Measurements from ENCODE around the gene GRM3. TPM values are rescaled to one million over a fixed set of nuclear protein-coding genes. Genes with fewer than 3 reads are reported as not detected.

GRM3 gene
- total RNA-seq, 4 donors from 2014 or later = not detected

GRCh38 chr7:86778271-86778670, 134.6 kb downstream of the GRM3 start:
- TF ChIP-seq POLR2A (IDR thresholded peaks at IDR 0.05; ENCODE audit: low read depth) (no peak), CTCF (IDR thresholded peaks at IDR 0.05) (no peak), POLR2AphosphoS5 (IDR thresholded peaks at IDR 0.05) (no peak), EP300 (IDR thresholded peaks at IDR 0.05) (no peak)
- H3K36me3 ChIP-seq = no peaks in the 10 kb centered on the region
- intact Hi-C loops (cut with DNase I) = no loop called here
- no peak overlapping the region for H3K27ac ChIP-seq (replicated peaks in 1 of 4)
- no peaks in the 10 kb centered on the region for H3K9me3 ChIP-seq
- no peak overlapping the region for H3K4me3 ChIP-seq
- DNase-seq (ENCODE audit: extremely low spot score) = no peak
- H3K4me1 ChIP-seq = no peaks in the 10 kb centered on the region
- no peaks in the 10 kb centered on the region for H3K27me3 ChIP-seq

- no peaks in the 10 kb centered on the region for H3K36me3 ChIP-seq
- H3K27me3 ChIP-seq = no peaks in the 10 kb centered on the region
- no peak overlapping the region for H3K27ac ChIP-seq (replicated peaks in 1 of 4)
- DNase-seq (ENCODE audit: extremely low spot score) = no peak
- WGBS = 40% methylated on average over 2 of the region's 2 CpGs
- TF ChIP-seq EP300 (IDR thresholded peaks at IDR 0.05) (no peak), CTCF (IDR thresholded peaks at IDR 0.05) (no peak), POLR2A (IDR thresholded peaks at IDR 0.05; ENCODE audit: low read depth) (no peak), POLR2AphosphoS5 (IDR thresholded peaks at IDR 0.05) (no peak)
- no peaks in the 10 kb centered on the region for H3K9me3 ChIP-seq
- H3K4me3 ChIP-seq = no peak overlapping the region
- no peaks in the 10 kb centered on the region for H3K4me1 ChIP-seq
- intact Hi-C loops (cut with DNase I) = no loop called here
Measured at GRCh38 chr7:86784765-86785164, 141.1 kb downstream of the GRM3 start.

- WGBS = 62% methylated on average over 3 of the region's 3 CpGs
- Histone ChIP-seq H3K27ac (replicated peaks in 1 of 4) (no peak overlapping the region), H3K9me3 (no peaks in the 10 kb centered on the region), H3K36me3 (no peaks in the 10 kb centered on the region), H3K4me3 (no peak overlapping the region), H3K4me1 (no peaks in the 10 kb centered on the region), H3K27me3 (no peaks in the 10 kb centered on the region)
- TF ChIP-seq CTCF (IDR thresholded peaks at IDR 0.05) (no peak), EP300 (IDR thresholded peaks at IDR 0.05) (no peak), POLR2A (IDR thresholded peaks at IDR 0.05; ENCODE audit: low read depth) (no peak), POLR2AphosphoS5 (IDR thresholded peaks at IDR 0.05) (no peak)
- intact Hi-C loops (cut with DNase I) = no loop called here
- no peak for DNase-seq (ENCODE audit: extremely low spot score)
Measured at GRCh38 chr7:86785641-86786040, 141.9 kb downstream of the GRM3 start.

GRCh38 chr7:86786376-86786775, 142.7 kb downstream of the GRM3 start:
- intact Hi-C loops (cut with DNase I) = no loop called here
- WGBS = 95% methylated on average over 23 of the region's 36 CpGs
- H3K9me3 ChIP-seq = no peaks in the 10 kb centered on the region
- H3K4me3 ChIP-seq = no peak overlapping the region
- no peaks in the 10 kb centered on the region for H3K36me3 ChIP-seq
- H3K4me1 ChIP-seq = no peaks in the 10 kb centered on the region
- no peak for DNase-seq (ENCODE audit: extremely low spot score)
- H3K27ac ChIP-seq (replicated peaks in 1 of 4) = no peak overlapping the region
- no peak for TF ChIP-seq POLR2AphosphoS5 (IDR thresholded peaks at IDR 0.05)
- no peak for TF ChIP-seq POLR2A (IDR thresholded peaks at IDR 0.05; ENCODE audit: low read depth)
- TF ChIP-seq CTCF (IDR thresholded peaks at IDR 0.05) = no peak
- no peak for TF ChIP-seq EP300 (IDR thresholded peaks at IDR 0.05)
- no peaks in the 10 kb centered on the region for H3K27me3 ChIP-seq

- H3K27ac ChIP-seq (replicated peaks in 1 of 4) = no peak overlapping the region
- no peaks in the 10 kb centered on the region for H3K27me3 ChIP-seq
- no peak for TF ChIP-seq CTCF (IDR thresholded peaks at IDR 0.05)
- TF ChIP-seq EP300 (IDR thresholded peaks at IDR 0.05) = no peak
- TF ChIP-seq POLR2AphosphoS5 (IDR thresholded peaks at IDR 0.05) = no peak
- no peak for TF ChIP-seq POLR2A (IDR thresholded peaks at IDR 0.05; ENCODE audit: low read depth)
- no peaks in the 10 kb centered on the region for H3K4me1 ChIP-seq
- DNase-seq (ENCODE audit: extremely low spot score) = no peak
- intact Hi-C loops (cut with DNase I) = no loop called here
- H3K9me3 ChIP-seq = no peaks in the 10 kb centered on the region
- no peaks in the 10 kb centered on the region for H3K36me3 ChIP-seq
- WGBS = 77% methylated on average over 1 of the region's 1 CpG
- H3K4me3 ChIP-seq = no peak overlapping the region
Measured at GRCh38 chr7:86788948-86789347, 145.2 kb downstream of the GRM3 start.

Measured in esophagus muscularis mucosa (tissue), 4 donors.